Activated naive CD4-positive, alpha-beta T cell treated with anti-CD3 and anti-CD28 coated beads, Interleukin-2, amount 50 U/mL, for 24 hours (primary cell): ENCODE results near the gene NAP1L2.
"Not testable (repeated sequence)": the region's sequence is repeated elsewhere in the genome, so short reads cannot be mapped to it uniquely, and the experiment has no call there.

ENCODE experiments used
- H3K27ac Mint-ChIP-seq: one replicate; pipeline ENCODE4 v1.8.0; 2021; ENCODE audit warnings: mild to moderate bottlenecking, mixed read lengths
- H3K27me3 Mint-ChIP-seq: one replicate; pipeline ENCODE4 v1.8.0; 2021; ENCODE audit warnings: mixed read lengths
- H3K36me3 Mint-ChIP-seq: one replicate; pipeline ENCODE4 v1.8.0; 2021; ENCODE audit warnings: mixed read lengths
- H3K4me1 Mint-ChIP-seq: one replicate; pipeline ENCODE4 v1.8.0; 2021; ENCODE audit warnings: mixed read lengths
- H3K4me3 Mint-ChIP-seq: one replicate; pipeline ENCODE4 v1.8.0; 2021; ENCODE audit warnings: mild to moderate bottlenecking, mixed read lengths
- H3K9me3 Mint-ChIP-seq: one replicate; pipeline ENCODE4 v1.8.0; 2021; ENCODE audit warnings: mixed read lengths

NAP1L2 gene, protein sequence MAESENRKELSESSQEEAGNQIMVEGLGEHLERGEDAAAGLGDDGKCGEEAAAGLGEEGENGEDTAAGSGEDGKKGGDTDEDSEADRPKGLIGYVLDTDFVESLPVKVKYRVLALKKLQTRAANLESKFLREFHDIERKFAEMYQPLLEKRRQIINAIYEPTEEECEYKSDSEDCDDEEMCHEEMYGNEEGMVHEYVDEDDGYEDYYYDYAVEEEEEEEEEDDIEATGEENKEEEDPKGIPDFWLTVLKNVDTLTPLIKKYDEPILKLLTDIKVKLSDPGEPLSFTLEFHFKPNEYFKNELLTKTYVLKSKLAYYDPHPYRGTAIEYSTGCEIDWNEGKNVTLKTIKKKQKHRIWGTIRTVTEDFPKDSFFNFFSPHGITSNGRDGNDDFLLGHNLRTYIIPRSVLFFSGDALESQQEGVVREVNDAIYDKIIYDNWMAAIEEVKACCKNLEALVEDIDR

GRCh38 chrX:73214426-73215094 is at the start of gene NAP1L2:
NAP1L2 (minus strand) TSS chrX:73214851; CDS start chrX:73214492, 359 bp downstream.
- Mint-ChIP-seq H3K4me3 (peak within 1 kb of the TSS; percentile 91), H3K9me3 (no peaks in the 10 kb centered on the region), H3K27ac (peak within 1 kb of the TSS; percentile 87), H3K27me3 (no peaks in the 10 kb centered on the region), H3K4me1 (peaks cover 28% of the 10 kb centered on the region), H3K36me3 (no peaks in the 10 kb centered on the region)

DNA sequence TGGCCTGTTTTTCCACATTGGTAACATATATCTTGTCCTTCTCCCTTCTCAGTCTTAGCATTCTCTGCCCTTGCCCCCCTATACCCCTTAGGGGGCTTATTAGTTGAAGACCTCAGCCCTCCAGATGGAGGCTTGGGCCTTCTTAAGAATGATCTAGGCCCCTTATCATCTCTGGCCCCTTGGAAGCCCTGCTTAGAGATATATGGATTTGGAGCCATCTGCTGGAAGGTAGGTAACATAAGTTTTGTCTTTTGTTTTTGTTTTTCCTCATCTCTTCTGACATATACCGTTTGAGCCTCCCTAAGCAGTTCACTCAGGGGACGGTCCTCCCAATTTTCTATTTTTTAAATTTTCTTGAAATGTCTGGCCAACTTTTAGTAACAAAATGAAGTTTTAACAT is 48.3 kb upstream of the NAP1L2 start:
- H3K9me3 Mint-ChIP-seq: no peaks in the 10 kb centered on the region
- no peak overlapping the region for H3K27ac Mint-ChIP-seq
- H3K4me1 Mint-ChIP-seq: no peaks in the 10 kb centered on the region
- no peaks in the 10 kb centered on the region for H3K36me3 Mint-ChIP-seq
- no peaks in the 10 kb centered on the region for H3K27me3 Mint-ChIP-seq
- H3K4me3 Mint-ChIP-seq: no peak overlapping the region

DNA sequence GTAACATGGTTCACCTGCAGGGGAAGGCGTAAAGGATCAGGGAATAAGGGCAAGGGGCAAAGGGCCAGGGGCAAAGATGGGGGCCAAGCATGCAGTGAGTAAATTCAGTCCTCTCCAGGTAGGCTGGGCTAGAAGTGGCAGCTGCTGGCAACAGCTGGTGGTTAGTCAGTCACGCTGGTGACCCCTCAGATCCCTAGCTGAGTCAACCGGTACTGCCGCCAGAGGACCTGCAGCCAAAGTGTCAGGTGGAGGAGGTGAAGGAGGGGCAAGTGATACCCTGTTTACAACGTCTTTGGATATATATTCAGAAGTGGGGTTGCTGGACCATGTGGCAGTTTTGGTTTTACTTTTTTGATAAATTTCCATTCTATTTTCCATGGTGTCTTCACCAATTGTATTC is 24.6 kb upstream of the NAP1L2 start:
- no peaks in the 10 kb centered on the region for H3K9me3 Mint-ChIP-seq
- H3K4me3 Mint-ChIP-seq: no peak overlapping the region
- no peaks in the 10 kb centered on the region for H3K36me3 Mint-ChIP-seq
- H3K27ac Mint-ChIP-seq: no peak overlapping the region
- peaks cover 3% of the 10 kb centered on the region for H3K27me3 Mint-ChIP-seq
- no peaks in the 10 kb centered on the region for H3K4me1 Mint-ChIP-seq

GRCh38 chrX:73217621-73218020 is 3.0 kb upstream of the NAP1L2 start:
- Mint-ChIP-seq H3K4me3 (no peak overlapping the region), H3K27ac (no peak overlapping the region), H3K4me1 (peaks cover 19% of the 10 kb centered on the region), H3K9me3 (no peaks in the 10 kb centered on the region), H3K27me3 (no peaks in the 10 kb centered on the region), H3K36me3 (no peaks in the 10 kb centered on the region)

GRCh38 chrX:73215246-73215645 is 595 bp upstream of the NAP1L2 start:
- Mint-ChIP-seq H3K4me3 (peak overlapping the region; percentile 91), H3K9me3 (no peaks in the 10 kb centered on the region), H3K36me3 (no peaks in the 10 kb centered on the region), H3K27me3 (no peaks in the 10 kb centered on the region), H3K4me1 (peaks cover 28% of the 10 kb centered on the region), H3K27ac (peak overlapping the region; percentile 87)

- peaks cover 28% of the 10 kb centered on the region for H3K4me1 Mint-ChIP-seq
- H3K9me3 Mint-ChIP-seq: no peaks in the 10 kb centered on the region
- H3K27ac Mint-ChIP-seq: peak overlapping the region; percentile 87
- H3K4me3 Mint-ChIP-seq: peak overlapping the region; percentile 91
- H3K27me3 Mint-ChIP-seq: no peaks in the 10 kb centered on the region
- H3K36me3 Mint-ChIP-seq: no peaks in the 10 kb centered on the region
Observed at GRCh38 chrX:73213734-73214425, 771 bp downstream of the NAP1L2 start.

DNA sequence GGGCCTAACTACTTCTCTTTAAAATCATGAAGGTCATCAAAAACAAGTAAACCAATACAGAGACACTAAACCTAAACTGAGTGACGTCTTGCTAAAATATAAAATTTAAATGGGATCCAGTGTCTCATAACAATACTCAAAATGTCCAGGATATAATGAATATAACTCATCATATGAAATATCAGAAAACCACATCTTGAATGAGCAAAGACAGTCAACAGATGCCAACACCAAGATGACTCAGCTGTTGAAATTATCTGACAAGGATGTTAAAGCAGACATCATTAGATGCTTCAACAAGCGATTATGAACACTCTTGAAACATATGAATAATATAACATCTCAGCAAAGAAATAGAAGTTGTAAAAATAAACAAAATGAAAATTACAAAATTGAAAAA is 8.3 kb downstream of the NAP1L2 start:
- Mint-ChIP-seq H3K27ac (no peak overlapping the region), H3K4me1 (peaks cover 2% of the 10 kb centered on the region), H3K27me3 (peaks cover 1% of the 10 kb centered on the region), H3K4me3 (no peak overlapping the region), H3K36me3 (no peaks in the 10 kb centered on the region), H3K9me3 (no peaks in the 10 kb centered on the region)

GRCh38 chrX:73182502-73183114 is 32.0 kb downstream of the NAP1L2 start:
- H3K4me3 Mint-ChIP-seq: no peak overlapping the region
- no peaks in the 10 kb centered on the region for H3K4me1 Mint-ChIP-seq
- no peaks in the 10 kb centered on the region for H3K9me3 Mint-ChIP-seq
- H3K27me3 Mint-ChIP-seq: peaks cover 3% of the 10 kb centered on the region
- no peak overlapping the region for H3K27ac Mint-ChIP-seq
- no peaks in the 10 kb centered on the region for H3K36me3 Mint-ChIP-seq

DNA sequence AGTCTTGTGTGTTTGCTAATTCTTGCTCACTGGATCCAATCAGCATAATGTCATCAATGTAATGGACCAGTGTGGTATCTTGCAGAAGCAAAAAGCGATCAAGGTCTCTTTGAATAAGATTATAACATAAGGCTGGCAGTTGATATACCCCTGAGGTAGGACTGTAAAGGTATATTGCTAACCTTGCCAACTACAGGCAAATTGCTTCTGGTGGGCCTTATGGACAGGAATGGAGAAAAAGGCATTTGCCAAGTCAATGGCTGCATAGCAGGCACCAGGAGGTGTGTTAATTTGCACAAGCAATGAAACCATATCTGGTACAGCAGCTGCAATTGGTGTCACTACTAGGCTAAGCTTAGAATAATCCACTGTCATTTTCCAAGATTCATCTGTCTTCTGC is 45.7 kb downstream of the NAP1L2 start:
- H3K4me3 Mint-ChIP-seq, H3K36me3 Mint-ChIP-seq, H3K9me3 Mint-ChIP-seq, H3K27ac Mint-ChIP-seq, H3K4me1 Mint-ChIP-seq, H3K27me3 Mint-ChIP-seq: not testable (repeated sequence)
